SH-SY5Y (cell line): ENCODE data around the gene NALF2.

Experiments used
- GATA2 ChIP-seq: IDR thresholded peaks from 2 replicates; pipeline ENCODE4 v1.6.1; 2011; ENCODE audit warnings: mild to moderate bottlenecking, low read depth, low read length
- GATA3 ChIP-seq: IDR thresholded peaks from 2 replicates; pipeline ENCODE4 v1.6.1; 2011; ENCODE audit warnings: low read depth, mild to moderate bottlenecking, low read length, moderate library complexity

DNA sequence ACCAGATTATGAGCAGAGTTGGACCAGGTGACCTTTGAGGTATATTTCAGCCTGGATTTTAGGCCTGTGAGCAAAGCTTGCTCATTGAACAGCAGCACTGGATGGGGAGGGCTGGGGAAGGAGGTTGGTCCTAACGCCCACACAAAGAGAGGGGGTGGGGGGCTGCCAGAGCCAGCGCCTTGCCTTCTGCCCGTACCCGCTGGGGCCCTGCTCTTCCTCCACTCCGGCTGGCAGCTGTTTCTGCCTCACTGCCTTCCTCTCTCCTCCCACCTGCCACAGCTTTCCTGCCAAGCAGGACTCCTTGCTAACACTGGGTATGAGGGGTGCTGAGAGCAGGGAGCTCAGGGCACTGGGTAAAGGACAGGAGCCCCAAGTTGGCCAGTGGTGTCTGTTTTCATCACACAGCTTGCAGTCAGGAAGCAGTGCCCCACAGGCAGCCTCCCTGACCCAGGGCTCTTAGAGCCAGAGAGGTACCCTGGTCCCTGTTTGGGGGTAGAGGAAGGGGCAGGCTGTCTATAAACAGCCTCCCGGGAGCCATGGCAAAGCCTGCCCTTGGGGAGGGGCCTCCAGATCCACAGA is 6.1 kb downstream of the NALF2 start:
- no peak for TF ChIP-seq GATA2
- TF ChIP-seq GATA3: no peak
